GM19240 (cell line): ENCODE results near the gene HSD3B7.
"Not testable (repeated sequence)": the region's sequence is repeated elsewhere in the genome, so short reads cannot be mapped to it uniquely, and the experiment has no call there.

Experiments
- DNase-seq: peaks from one replicate; pipeline ENCODE4 v3.0.0; 2011; ENCODE audit warnings: low spot score; ENCODE audit not compliant: insufficient read length

HSD3B7 gene

DNA sequence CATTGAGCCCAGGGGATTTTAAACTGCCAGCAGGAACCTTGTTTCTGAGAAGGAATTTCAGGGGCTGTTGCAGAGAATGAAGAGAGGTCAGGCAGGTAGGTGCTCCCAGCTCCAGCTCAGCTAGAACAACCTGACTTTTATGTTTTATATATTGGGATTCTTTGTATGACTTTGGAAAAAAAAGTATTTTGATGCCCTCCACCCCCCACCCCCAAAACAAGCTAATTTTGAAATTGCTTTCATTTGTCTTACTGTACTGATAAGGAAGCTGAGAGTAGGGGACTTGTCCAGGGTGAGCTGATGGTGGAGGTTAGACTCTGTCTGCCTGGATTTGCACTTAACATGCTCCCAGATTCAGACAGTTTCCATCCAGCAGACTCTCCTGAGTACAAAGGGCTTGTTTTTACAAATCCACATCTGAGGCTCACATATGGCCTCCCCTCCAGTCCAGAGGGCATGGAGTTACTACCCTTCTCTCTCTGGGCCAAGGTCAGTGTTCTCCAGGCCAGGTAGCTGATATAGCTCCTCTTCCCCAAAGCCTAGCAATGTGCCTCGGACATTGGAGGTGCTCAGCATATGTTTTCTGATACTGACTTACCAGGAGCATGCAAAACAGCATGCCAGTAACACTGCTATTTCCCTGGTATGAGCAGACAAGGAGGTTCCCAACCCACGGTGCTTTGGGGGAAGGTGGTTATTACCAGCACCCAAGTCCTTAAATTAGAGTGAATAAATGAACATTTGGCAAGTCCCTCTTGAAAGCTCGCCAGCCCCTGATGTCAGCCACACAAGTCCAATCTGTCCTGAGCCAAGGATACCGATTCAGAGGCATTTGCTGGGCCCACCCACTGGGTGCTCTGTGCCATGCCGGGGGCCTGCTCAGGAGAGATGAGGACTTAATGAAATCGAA is 14.1 kb downstream of the HSD3B7 start:
- DNase-seq, result no peak

DNA sequence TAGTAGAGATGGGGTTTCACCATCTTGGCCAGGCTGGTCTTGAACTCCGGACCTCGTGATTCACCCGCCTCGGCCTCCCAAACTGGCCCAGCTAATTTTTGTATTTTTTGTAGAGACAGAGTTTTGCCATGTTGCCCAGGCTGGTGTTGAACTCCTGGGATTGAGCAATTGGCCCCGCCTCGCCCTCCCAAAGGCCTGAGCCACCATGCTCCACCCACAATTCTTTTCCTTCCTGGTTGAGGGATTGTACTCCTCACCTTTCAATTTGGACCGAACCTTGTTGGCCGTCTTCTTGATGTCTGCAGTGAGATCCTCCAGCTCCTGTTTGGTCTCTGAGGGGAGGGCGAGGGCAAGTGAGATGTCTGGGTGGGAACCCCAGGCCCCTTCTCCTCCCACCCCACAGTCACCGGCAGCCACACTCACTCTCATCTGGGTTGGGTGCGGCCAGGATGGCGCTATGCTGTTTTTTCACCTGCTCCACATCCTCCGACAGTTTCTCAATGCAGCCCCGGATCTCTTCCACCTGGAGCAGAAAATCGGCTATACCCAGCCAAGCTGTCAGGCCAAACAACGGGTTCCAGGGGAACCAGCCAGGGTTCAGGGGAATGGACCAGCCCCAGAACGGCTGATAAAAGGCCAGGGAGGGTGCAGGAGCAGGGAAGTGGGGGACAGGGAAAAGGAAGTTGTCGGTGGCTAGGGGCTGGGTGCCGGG is 15.8 kb downstream of the HSD3B7 start:
- no peak for DNase-seq

DNA sequence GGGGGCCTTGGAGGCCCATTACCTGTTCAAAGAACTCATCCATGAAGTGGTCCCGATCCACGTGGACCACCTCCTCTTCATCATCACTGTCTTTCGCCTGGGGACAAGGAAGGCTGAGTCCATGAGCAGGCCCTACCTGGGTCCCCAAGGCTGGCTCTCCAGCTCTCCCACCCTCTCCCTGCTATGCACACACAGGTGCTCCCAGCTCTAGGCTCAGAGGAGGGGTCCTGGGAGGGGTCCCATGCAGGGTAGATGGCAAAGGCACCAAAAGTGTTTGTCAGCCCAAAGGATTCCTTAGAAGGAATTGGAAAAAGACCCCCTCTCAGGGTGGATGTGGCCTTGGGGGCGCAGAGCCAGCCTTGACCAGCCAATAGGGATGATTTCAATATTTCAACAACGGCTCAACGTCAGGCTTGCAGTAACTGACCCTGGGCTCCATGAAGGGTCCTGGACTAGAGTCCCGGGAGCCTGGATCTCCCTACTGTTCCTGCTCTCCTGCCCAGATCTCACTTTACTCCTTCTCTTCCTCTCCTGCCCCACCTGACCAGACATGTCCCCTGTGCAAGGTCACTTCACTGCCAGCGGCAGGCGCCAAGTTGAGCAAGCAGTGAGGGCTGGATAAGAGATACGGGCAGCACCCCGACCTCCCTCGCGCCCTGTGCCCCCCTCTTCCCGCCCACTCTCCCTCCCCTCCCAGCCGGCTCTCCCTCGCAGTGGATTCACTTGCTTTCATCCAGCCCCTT is 16.7 kb downstream of the HSD3B7 start:
- no peak for DNase-seq

DNA sequence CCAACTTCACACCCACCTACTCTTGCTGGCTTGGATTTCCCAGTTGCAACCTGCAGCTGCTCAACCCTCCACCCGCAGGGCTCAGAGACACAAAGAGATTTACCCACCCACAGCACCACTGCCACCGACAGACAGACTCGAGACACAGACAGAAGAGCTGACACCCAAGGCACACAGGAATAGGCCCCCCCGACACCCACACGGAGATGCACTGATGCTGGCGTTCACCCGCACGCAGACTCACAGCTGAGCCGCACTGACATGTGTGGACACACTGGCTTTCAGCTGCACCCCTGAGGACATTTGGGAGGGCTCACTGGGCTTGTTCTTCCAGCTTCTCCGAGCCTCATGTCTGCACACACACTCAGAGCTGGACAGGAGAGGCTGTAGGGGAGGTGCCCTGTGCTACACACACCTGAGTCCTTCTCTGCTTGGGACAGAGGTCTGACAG is 17.3 kb downstream of the HSD3B7 start:
- no peak for DNase-seq

DNA sequence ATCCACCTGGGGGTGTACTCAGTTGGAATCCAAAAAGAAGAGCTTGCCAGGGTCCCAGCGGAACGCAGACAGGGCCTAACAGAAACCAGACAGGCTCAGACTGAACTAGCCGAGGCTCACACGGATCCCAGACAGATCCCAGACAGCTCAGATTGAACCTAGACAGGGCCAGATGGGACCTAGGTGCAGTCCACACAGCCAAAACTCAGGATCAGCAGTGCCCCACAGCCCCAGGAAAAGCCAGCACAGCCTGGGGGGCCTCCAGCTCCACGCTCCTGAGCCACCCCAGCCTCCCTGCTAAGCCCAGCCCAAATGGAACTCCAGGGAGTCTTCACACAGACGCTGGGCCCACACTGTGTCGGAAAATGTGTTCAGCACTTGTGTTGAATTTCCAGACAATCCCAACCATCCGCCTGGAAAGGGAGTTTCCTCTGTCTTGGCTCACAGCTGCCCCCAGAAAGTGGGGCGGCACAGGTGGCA is 17.9 kb downstream of the HSD3B7 start:
- no peak for DNase-seq

DNA sequence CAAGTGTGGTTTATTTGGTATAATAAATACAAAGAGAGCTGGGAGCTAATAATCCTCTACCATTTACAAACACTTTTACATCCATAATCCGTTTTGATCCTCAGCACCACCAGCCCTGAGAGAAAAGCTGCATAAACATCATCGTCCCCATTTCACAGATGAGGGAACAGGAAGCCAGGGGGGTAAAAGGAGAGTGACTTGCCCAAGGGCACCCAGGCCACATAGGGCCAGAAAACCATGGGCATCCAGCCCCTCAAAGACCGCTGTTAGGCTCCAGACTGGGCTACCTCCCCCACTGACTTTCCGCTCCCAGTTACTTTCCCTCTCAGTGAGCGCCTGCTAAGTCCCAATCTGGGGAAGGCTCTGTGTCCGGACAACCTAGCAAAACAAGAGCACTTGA is 18.7 kb downstream of the HSD3B7 start:
- no peak for DNase-seq

DNA sequence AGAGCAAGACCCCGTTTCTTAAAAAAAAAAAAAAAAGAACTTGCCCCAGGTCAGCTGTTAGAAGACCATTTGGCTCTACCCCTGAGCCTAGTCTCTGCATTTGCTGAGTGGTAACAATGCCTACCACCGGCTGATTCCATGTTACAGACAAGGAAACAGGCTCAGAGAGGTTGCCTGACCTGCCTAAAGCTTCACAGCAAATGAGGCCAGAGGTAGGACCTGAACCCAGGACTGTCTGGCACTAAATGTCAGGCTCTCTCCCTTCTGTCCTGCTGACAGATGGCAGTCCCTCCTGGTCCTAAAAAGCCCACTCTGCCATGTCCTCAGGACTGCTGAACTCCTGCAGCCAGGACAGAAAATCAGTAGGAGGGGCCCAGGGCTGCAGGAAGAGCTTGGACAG is 19.7 kb downstream of the HSD3B7 start:
- DNase-seq, result no peak

DNA sequence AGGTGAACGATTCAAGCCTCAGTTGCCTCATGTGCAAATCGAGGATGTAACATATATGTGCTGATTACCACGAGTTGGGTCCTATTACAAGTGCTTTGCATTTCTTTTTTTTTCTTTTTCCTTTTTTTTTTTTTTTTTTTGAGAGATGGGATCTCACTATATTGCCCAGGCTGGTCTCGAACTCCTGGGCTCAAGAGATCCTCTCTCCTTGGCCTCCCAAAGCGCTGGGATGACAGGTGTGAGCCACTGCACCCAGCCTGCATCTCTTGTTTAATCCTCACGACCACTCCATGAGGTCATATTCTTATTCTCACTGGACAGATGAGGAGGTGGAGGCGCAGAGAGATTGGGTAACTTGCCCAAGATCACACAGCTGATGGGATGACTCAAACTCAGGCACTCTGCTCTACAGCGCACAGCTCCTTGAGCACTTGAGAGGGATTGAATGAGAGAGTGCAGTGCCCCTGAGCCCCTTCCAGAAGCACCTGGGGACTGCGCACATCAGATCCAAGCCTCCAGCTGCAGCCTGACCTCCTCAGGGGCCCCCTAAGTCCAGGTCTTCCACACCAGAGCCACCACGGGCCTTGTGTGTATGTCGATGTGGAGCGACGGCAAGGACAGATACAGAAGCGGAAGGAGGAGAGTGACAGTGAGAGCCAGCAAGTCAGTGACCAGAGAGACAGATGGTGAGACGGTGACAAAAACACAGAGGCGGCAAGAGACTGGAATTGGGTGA is 20.5 kb downstream of the HSD3B7 start:
- DNase-seq, result no peak

DNA sequence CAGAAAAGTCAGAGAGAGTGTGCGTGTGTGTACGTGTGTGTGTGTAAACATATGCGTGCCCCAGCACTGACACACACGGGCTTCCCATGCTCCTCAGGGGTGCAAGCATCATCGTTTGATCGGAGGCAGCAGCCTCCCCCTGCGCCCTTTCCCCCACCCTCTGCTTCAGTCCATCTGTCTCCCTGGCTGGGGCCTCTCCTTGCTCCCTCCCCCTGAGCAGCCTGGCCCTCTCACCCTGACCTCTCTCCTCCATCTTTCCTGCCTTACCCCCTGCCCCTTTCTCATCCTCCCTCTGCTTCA is 21.0 kb downstream of the HSD3B7 start:
- DNase-seq, result no peak

DNA sequence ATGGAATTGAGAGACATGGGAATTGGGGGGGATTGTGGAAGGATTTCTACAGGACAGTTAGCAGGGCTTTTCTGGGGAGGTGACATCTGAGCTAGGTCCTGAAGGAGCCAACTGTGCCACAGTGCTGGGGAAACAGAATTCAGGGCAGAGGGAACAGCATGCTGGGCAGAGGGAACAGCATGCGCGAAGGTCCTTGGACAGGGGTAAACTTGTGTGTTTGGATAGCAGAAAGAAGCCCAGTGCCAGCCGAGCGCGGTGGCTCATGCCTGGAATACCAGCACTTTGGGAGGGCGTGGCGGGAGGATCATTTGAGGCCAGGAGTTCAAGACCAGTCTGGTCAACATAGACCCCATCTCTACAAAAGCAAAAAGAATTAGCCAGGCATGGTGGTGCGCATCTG is 21.6 kb downstream of the HSD3B7 start:
- DNase-seq, result no peak

DNA sequence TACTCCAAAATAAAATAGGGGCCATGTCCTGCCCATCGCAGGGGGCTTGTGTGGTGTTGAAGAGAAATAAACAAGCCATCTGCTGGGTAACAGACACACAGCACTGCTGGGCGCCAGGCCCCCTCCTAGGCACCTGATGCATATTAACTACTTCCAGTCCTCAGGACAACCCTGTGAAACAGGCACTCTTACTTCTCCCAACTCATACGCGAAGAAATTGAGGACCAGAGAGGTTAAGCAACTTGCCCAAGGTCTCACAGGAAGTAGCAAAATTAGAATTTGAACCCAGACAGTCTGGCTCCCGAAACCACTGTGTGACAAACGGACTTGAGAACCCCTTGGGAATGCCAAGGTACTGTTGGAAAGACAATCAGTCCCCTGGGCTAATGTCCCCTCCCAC is 22.7 kb downstream of the HSD3B7 start:
- DNase-seq, result no peak

DNA sequence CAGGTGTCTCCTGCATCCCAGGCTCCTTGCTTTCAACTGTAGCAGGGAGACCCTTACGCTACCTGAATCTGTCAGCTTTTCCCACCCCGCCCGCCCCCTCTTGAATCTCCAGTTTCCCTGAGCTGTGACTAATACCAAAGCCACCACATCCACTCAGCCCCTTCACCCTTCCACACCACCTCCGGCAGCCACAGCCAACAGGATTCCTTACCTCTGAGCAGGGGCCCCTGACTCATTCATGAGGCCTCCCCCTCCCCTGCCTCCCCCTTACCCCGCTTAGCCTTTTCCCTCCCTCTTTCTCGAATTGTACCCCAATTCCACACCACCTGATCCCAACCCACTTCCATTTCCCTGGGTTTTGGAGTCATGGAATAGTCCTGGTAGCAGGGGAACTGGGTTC is 23.1 kb downstream of the HSD3B7 start:
- no peak for DNase-seq

DNA sequence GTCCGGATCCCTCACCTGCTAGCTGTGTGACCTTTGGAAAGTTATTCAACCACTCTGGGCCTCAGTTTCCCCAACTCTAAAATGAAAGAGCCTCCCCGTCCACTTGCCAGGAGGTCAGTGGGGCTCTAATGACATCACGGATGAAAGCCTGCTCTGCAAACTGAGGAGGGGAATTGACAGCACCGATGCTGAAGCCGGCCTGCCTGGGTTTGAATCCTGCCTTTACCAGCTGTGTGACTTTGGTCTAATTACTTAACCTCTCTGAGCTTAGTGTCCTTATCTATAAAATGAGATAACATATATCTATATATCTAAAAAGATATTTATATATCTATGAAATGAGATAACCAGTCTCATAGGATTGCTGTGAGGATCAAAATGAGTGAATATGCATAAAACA is 23.5 kb downstream of the HSD3B7 start:
- DNase-seq, result no peak

DNA sequence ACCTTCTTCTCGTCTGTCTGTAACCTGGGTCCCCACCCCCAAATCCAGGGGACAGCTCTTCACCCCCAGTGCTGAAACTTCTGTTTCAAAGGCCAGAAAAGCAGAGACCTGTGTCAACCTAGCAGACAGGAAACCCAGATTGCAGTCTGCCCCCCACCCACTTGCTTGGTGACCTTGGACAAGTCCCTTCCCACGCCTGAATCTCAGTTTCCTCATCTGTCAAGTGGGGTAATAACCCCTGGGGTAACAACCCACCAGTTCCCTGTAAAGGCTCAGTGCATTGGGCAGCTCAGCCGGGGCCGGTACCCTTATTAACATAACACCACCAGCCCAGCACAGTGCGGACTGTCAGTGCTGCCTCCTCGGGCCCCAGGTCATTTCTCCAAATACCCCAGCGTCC is 24.1 kb downstream of the HSD3B7 start:
- no peak for DNase-seq

DNA sequence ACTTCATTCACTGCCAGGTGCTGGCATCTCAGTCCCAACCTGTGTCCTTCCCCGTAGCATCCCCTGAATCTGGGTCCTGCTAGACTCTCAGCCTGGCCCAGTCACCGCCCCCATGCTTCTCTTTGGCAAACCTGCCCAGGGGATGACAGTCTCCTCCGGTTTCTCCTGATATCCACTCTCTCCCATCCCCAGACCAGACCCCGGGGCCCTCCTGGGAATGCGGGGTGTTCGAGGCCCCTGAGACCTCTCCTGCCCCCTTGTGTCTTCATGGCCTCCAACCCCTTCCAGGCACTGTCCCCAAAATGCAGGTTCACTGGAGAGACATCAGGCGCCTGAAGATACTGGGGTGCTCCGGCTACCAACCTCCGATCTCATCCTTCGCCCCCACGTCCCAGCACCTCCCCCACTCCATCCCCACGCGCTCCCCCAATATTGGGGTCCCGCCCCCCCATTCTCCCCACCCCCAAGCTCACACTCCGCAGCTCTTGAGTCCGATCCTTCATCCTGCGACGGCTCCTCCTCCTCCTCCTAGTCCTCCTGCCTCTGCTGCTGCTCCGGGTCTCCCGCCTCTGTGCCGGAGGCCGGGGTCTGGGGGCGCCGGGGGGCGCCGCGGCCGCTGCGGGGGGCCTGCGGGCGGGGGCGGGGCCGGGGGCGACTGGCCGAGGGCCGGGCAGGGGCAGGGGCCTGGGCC is 25.0 kb downstream of the HSD3B7 start:
- DNase-seq, result no peak

DNA sequence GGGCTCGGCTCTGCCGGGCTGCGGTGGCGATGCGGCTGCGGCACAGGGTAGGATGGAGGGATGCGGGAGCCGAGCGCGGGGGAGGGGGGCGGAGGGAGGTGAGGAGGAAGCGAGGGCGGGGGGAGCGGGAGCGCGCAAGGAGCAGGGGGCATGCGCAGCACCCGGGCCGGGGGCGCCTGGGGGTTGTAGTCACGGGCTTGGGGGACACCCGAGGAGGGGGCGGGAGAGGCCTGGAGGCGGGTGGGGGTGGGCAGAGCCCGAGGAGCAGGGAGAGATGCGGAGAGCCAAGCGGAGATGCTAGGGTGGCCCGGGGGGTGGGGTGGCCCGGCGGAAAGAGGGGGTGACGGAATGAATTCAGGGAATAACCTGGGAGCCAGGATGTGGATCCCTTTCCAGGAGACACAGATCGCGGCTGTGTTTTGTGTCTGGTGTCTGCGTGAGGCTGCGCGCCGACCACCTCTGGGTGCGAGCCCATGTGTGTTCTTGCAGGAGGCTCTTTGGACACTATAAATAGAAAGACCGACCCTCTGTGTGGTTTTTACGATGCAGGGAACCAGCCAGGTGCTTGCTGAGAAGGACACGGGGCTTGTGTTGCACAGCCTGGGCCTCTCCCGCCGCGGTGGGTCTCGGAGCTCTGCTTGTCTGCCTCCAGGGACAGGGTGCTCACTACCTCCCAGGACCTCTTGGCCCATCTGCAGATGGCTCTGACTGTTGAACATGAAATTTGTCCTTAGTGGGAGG is 25.7 kb downstream of the HSD3B7 start, which contains the start of gene STX1B:
TSS of gene STX1B (minus strand) at position 54 of the 741 bp plus-strand sequence. CDS start 242 bp downstream, outside the sequence.
- no peak for DNase-seq

DNA sequence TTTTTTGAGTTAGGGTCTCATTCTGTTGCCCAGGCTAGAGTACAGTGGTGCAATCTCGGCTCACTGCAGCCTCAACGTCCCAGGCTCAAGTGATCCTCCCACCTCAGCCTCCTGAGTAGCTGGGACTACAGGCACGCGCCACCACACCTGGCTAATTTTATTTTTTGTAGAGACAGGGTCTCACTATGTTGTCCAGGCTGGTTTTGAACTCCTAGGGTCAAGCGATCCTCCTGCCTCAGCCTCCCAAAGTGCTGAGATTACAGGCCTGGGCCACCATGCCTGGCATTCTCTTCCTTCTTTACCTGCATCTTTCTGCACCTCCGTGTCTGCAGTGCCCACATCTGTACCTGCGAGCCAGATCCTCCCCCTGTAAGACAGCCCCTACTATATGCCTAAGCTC is 26.8 kb downstream of the HSD3B7 start:
- DNase-seq, result not testable (repeated sequence)

DNA sequence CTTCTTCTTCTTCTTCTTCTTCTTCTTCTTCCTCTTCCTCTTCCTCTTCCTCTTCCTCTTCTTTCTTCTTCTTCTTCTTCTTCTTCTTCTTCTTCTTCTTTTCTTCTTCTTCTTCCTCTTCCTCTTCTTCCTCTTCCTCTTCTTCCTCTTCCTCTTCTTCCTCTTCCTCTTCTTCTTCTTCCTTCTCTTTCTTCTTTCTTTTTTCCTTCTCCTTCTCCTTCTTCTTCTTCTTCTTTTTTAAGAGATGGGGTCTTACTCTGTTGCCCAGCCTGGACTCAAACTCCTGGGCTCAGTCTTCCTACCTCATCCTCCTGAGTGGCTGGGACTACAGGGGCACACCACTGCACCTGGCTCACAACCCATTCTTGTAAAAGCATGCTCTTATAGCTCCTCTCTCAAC is 28.3 kb downstream of the HSD3B7 start:
- not testable (repeated sequence) for DNase-seq

DNA sequence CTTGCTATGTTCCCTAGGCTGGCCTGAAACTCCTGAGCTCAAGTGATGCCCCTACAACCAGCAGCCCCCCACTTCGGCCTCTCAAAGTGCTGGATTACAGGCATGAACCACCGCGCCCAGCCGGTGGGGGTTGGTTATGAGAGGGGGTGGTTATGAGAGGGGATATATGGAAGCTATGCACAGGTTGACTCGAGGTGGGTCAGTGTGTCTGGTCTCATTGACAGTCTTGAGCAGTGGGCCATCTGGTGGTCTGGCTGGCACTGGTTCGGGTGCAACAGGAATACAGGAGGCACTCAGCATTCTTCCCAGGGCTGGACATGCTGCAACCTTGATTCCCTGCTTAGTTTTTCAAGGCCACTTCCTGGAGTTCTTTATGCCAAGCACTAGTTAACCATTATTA is 31.0 kb downstream of the HSD3B7 start:
- no peak for DNase-seq

DNA sequence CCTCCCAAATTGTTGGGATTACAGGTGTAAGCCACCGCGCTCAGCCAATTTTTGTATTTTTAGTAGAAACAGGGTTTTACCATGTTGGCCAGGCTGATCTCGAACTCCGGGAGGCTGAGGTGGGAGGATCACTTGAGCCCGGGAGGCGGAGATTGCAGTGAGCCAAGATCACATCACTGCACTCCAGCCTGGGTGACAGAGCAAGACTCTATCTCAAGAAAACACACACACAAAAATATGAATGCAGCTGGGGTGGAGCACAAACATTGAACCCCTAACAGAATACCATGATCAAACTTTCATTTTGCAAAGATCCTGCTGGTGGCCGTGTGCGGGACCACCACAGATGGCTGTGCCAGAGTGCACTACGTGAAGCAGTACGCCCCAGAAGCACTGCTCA is 32.7 kb downstream of the HSD3B7 start:
- DNase-seq, result not testable (repeated sequence)
